GM19452 (cell line): ENCODE data around the gene PROKR1.
A peak's percentile ranks its signal among the peaks of the same experiment; 100 is the strongest.
"Not testable (repeated sequence)": the region's sequence is repeated elsewhere in the genome, so short reads cannot be mapped to it uniquely, and the experiment has no call there.

ENCODE experiments used
- ATAC-seq: cut with Tn5 transposase; IDR thresholded peaks from one replicate; pipeline ENCODE4 v1.9.1; 2021; ENCODE audit not compliant: unreplicated experiment

The PROKR1 gene

DNA sequence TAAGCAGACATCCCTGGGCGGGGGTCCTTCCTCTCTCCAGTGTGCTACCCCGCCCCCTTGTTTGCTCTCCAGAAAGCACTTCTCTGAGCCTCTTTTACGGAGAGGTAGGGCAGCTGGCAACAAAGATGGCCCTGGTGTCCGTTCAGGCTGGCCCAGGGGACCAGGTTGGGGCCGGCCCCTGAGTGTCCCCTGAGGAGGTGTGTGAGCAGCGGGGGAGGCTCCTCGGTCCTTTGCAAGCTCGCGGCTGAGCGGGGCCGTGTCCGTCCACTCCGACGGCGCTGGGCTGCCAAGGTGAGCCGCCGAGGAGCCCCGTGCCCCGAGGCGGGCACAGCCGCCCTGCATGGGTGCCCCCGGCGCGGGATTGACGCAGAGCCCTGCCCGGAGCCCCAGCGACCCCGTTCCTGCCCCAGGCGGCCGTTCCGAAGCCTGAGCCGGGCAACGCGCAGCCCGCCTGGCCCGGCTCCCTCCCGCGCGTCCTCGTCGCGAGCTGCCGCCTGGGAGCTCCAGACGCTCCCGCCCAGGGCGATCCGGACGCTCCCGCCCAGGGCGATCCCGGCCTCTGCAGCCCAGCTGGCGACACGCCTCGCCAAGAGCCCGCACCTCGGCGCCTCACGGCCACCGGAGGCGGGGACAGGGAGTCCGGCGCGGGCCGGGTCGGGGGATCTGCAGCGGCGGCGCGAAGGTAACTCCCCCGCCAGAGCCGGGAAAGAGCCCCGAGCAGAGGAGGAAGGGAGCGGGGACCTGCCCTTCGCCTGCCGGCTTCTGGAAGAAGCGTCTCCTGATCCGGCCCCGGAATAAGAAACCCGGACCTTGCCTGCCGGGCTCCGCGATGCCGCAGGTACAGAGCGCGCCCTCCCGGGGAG lies at the start of gene PROKR1:
Gene PROKR1 (plus strand): TSS at position 569 of the 863 bp plus-strand sequence. CDS start 2,243 bp downstream, outside the sequence.
- no peak for ATAC-seq

DNA sequence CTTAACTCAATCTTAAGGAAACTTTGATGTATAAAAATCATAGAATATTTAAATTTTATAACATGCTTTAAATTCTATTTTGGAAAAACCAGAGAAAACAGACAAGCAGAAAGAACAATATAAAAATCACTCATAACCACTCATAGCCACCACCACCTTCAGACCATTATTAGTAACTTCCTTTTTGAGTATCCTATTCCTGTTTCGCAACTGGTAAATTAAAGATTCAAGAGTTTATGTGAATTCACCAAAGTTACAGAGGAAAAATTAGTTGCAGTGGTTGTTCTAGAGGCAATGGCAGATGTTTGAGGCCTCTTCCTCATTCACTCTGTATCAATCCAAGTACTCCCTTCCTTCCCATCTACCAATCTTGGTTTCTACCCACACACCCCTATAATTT lies 49.3 kb upstream of the PROKR1 start:
- no peak for ATAC-seq

DNA sequence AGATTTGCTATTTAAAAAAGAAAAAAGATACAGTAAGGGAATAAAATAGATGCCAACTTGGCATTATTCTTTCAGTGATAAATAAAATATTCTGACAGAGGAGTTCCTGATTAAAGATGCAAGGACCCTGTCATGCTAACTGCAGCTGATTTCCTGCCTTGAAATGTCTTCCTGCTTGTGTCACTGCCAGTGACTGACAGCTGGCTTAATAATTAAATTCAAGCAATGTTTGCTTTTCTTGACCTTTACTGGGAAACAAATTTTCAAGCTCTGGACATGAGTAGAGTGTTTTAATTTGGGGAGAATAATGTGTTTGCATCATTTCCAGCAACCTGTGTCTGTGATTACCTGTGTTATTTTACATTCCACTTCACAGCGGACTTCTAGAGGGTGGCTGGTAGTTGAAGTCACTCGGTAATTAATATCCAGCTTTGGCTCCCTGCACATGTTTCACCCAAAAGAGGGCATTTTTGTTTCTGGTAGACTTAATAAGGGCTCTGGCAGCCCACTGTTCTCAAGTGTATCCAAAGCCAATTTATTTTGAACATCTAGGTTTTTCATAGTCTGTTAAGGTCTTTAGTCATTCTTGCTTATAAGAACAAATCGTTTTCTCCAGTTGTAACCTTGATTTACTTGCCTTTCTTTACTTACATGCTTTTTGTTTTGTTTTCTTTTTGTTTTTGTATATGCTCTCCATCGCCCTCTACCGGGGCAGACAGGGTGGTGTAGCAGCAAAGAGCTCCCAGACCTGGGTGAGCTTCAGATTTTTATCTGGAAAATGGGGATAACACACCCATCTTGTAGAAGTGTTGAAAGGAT lies 48.5 kb upstream of the PROKR1 start:
- peak; percentile 53 for ATAC-seq

DNA sequence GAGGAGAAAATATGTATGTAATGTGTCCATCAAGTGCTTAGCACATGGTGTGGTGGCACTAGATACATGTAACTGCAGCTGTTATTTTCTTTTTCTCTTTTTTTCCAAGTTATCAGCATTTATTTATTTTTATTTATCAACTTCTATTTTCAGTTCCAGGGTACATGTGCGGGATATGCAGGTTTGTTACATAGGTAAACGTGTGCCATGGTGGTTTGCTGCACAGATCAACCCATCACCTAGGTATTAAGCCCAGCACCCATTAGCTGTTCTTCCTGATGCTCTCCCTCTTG lies 47.9 kb upstream of the PROKR1 start:
- ATAC-seq: not testable (repeated sequence)

DNA sequence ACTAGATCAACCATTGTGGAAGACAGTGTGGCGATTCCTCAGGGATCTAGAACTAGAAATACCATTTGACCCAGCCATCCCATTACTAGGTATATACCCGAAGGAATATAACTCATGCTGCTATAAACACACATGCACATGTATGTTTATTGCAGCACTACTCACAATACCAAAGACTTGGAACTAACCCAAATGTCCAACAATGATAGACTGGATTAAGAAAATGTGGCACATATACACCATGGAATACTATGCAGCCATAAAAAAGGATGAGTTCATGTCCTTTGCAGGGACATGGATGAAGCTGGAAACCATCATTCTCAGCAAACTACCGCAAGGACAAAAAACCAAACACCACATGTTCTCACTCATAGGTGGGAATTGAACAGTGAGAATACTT lies 42.9 kb upstream of the PROKR1 start:
- not testable (repeated sequence) for ATAC-seq

DNA sequence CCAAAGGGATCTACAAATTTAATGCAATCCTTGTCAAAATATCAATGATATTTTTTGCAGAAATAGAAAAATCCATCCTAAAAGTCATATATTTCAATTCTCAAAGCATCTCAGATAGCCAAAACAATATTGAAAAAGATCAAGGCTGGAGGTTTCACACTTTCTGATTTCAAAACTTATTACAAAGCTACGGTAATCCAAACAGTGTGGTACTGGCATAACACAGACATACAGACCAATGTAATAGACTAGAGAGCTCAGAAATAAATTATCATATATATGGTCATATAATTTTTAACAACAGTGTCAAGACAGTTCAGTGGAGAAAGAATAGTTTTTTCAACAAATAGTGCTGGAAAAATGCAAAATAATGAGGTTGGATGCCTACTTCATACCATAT lies 40.3 kb upstream of the PROKR1 start:
- no peak for ATAC-seq

DNA sequence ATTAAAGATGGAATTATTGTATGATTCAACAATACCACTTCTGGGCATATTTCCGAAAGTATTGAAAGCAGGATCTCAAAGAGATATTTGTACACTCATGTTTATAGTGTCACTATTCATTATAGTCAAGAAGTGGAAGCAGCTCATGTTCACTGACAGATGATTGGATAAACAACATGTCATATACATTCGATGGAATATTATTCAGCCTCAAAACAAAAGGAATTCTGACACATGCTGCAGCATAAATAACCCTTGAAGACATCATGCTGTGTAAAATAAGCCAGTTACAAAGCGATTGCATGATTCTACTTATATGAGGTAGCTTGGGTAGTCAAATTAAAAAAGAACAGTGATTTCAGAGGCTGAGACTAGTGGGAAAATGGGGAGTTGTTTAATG lies 39.3 kb upstream of the PROKR1 start:
- no peak for ATAC-seq

DNA sequence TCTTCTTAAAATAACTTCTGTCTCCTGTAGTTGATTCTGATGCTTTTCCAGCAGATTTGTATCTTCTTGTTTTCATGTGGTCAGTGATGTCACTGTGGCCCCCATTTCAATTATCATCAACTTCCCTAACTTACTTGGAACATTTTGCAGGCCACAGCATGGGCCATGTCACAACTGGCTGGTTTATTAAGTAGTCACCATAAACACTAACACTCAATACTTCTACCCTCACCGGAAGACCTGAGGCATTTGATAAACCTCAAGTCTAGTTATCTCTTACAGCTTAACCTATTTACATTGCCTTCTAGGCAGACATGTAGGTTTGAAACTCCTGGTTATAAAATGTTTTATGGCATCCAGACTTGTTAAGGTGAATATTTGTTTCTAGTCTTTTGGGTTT lies 37.4 kb upstream of the PROKR1 start:
- no peak for ATAC-seq

DNA sequence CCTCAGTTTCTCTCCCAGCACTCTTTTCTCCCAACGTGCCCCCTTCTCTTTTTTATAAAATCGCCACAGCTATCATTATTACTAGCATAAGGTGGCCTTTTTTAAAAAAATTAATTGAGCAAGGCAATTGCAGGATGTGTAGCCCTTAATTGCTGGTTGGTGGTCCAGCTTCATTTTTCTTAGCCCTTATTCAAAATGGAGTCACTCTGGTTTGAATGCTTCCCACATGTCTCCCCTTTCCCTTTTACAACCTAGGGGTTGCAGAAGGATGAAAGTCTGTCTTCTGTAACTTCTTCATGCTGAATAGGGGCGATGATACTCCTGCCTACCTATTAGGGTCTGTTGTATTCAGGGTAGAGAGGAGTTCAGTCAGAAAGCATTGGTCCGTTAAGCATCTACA lies 36.6 kb upstream of the PROKR1 start:
- ATAC-seq: no peak

DNA sequence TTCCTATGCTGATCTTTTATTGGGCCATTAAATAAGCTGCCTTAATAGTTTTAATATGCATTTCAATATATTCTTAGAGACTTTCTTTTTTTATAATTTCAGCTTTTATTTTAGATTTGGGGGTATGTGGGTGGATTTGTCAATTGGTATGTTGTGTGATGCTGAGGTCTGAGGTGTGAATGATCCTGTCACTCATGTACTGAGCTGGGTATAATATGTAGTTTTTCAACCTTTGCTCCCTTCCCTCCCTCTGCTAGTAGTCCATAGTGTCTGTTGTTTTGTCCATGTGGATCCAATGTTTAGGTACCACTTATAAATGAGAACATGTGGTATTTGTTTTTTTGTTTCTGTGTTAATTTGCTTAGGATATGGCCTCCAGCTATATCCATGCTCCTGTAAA lies 35.5 kb upstream of the PROKR1 start:
- no peak for ATAC-seq

DNA sequence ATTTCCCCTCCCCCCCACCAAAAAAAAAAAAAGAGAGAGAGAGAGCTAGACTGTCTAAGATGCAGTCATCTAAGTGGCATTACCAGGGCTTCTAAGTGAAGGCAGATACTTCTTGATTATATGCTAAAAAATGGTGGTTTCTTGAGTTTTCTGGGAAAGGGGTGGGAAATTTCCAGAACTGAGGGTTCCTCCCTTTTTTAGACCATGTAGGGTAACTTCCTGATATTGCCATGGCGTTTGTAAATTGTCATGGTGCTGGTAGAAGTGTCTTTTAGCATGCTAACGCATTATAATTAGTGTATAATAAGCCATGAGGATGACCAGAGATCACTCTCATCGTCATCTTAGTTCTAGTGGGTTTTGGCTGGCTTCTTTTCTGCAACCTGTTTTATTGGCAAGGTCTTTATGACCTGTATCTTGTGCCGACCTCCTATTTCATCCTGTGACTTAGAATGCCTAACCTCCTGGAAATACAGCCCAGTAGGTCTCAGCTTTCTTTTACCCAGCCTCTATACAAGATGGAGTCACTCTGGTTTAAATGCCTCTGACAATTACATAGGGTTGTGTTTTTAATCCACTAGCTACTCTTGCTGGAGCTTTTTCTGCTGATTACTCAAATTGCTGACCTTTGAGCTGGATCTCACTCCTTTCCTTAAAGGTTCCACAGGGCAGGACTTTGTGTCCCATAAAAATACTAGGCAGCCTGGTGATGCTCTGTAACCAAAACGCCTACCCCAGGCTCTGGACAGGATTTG lies 30.4 kb upstream of the PROKR1 start:
- ATAC-seq: no peak

DNA sequence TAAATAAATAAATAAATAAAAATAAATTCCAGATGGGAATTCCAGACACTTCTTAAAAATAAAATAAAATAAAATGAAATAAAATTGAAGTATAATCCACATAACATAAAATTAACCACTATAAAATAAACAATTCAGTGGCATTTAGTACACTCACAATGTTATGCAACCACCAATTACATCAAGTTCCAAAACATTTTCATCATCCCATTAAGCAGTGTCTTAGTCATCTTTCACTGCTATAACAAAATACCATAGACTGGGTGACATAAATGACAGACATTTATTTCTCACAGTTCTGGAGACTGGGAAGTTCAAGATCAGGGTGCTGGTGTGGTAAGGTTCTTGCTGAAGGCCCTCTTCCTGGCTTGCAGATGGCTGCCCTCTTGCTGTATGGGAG lies 22.6 kb upstream of the PROKR1 start:
- no peak for ATAC-seq

DNA sequence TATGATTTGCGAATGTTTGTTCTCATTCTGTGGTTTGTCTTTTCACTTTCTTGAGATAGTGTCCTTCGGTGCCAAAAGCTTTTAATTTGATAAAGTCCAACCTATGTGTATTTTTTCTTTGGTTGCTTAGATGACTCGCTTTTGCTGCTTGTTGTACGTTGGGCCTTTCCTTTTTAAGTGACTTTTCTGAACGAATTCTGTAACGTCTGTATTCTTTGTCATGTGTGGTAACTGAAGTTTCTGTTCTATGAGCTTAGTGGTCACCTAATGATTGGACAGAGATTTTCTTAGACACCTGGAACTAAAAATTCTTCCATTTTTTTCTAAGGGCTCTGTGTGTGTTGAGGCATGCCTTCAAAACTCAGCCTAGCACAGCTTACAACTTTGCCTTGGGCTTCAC lies 19.6 kb upstream of the PROKR1 start:
- ATAC-seq: no peak

DNA sequence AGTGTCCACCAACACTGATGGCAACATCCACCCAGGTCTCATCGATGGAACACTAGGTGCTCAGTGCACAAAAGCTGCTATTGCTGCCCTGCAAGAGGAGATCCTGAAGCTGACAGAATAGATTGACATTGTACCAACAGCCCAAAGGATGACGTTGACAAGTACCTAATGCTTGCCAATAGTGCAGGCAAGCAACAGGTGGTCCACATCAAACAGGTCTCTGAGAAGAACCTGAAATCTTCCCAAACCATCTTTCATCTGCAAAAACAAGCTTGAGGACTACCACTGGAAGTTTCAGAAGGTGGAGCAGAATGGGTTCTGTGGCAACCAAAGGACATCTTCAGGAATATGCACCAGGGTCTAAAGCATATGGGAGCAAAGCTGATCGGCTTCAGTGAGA lies 15.8 kb upstream of the PROKR1 start:
- no peak for ATAC-seq

DNA sequence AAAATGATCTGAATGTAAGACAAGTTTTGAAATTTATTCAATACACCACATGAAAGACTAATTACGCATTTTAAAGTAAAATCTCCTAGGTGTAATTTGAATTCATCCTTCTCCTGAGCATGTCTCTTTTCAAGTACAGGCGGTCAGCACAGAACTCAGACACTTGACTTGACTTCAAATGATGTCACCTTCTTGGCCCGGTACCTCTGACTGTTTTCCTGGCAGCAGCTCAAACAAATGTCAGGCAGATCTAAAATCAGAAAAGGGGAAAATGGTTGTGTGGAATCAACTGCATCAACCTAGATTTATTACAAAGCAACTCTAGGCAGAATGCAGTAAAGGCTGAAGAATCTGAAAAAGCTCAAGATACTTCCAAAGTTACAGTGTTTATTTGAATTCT lies 11.4 kb upstream of the PROKR1 start:
- ATAC-seq: no peak

DNA sequence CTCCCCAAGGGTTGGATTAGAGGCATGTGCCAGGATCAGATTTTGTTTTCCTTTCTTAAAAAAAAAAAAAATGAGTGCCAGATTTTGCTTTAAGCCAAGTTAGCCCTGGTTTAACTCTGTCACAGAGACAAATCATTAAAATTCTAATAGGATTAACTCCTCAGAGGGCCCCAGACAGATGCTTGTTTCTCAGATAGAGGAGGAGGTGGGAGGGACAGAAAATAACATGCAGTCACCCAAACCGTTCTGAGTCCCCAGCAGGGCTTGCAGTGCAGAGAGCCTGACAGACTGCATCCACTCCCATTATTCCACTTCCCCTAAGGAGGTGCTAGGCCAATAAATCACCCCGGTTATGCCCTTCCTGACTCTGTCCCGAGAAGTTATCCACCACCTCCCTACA lies 6.3 kb upstream of the PROKR1 start:
- ATAC-seq: no peak

DNA sequence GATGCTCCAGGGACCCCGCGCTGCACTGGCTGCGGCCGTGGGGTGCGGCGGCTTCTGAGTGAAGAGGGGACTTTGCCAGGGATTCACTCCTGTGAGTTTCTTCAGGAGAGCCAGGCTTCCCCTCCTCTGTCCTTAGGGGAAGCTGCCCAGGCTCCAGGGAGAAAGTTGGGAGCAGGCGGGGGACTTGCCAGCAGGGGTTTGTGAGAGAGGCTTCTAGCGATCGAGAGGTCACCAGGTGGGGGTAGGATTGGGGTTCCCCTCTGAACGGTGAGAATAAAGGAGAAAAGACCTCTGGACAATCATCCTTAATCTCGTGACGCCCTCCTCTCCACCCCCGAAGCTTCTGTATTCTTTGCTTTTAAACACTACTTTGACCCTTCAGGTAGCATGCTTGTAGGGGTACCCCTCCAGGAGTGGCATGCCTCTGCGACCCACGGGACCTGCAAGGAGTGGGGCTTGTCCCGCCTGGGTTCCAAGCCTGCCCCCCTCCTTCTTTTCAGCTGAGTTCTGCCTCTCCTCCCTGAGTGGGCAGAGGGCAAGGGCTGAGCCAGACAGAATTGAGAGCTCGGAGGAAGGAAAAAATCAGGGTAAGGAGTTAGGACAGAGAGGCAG lies 601 bp downstream of the PROKR1 start:
- no peak for ATAC-seq

DNA sequence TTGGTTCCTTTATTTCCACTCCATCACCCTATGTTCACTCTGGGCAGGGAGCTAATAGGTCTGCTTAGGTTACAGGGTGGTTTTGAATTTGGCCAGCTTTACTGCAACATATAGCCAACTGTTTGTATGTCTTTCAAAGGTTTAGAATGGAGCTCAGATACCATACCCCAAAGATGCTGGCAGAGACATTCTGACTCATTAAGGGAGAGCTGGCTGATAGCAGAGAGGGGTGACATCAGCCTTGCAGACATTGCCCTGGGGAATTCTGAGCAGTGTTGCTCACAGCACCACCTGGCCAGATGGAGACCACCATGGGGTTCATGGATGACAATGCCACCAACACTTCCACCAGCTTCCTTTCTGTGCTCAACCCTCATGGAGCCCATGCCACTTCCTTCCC lies 2.1 kb downstream of the PROKR1 start:
- ATAC-seq: no peak

DNA sequence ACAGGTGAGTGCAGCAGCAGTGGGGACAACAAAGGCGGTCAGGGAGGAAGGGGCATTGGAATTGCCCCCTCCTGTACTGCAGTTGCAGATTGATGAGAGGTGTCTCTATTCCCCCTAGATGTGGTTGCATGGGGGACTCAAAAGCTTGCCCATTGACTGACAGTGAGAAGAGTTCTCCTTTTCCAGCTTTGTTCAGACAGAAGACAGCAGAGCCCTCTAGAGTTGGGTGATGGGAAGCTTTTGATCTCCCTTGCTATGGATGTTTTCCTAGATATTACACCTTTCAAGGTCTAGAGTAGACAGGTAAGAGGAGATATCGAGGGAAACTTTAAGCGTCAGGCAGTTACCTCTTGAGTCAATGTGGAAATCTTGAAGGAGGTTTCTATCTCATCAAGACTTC lies 2.9 kb downstream of the PROKR1 start:
- ATAC-seq: no peak

DNA sequence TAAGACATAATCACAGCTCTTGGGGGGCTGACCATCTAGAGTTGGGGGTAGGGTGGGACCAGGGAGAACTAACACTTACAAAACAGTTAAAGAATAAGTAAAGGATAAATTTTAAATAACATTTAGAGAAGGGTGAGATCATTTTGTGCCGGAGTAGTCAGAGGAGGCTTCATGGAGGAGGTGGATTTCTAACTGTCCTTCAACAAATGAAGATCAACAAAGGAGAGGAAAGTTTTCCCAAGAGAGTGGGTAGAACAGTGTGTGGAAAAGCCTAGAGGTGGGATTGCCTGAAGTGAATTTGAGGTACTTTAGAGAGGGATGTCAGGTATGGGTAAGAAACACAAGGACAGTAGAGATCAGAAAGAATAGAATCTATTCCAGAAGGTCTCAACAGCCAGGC lies 7.3 kb downstream of the PROKR1 start:
- no peak for ATAC-seq

DNA sequence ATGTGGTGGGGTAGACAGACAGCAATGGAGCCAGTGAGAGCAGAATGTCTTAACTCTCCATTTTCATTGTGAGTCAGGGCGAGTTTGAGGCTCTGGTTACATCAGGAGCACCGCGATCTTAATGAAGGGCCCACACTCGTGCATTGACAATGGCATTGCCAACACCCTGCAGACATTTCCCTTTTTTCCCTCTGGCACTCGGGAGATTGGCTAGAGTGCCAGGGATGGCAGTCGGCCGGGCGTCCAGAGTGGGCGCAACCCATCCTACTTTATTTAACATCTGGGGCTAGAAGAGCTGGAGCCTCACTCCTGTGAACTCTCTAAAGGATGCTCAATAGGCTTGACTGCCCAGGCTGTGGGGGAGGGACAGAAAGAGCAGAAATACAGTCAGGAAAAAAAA lies 9.7 kb downstream of the PROKR1 start:
- ATAC-seq: no peak
